AG08395 (cell line): Measurements from ENCODE around the gene CFAP119.
A peak's percentile ranks its signal among the peaks of the same experiment; 100 is the strongest.
"Not testable (repeated sequence)": the region's sequence is repeated elsewhere in the genome, so short reads cannot be mapped to it uniquely, and the experiment has no call there.

Experiments
- DNase-seq: peaks from one replicate; pipeline ENCODE4 v3.0.0; 2012; ENCODE audit warnings: mixed read lengths, low spot score

The CFAP119 gene

GRCh38 chr16:30761928-30762902 lies at the start of gene CFAP119, which contains the start of gene RNF40:
Gene CFAP119, minus strand, starts transcription at chr16:30762062. Its CDS starts 314 bp downstream, at chr16:30761748.
Gene RNF40, plus strand, starts transcription at chr16:30762322. Its CDS starts 224 bp downstream, at chr16:30762546.
- DNase-seq = peak; percentile 100

- not testable (repeated sequence) for DNase-seq
Observed at GRCh38 chr16:30809675-30810074, 47.8 kb upstream of the CFAP119 start.

GRCh38 chr16:30808890-30809426 lies 47.1 kb upstream of the CFAP119 start:
- not testable (repeated sequence) for DNase-seq

- no peak for DNase-seq
Observed at GRCh38 chr16:30808146-30808545, 46.3 kb upstream of the CFAP119 start.

GRCh38 chr16:30805370-30806169 lies 43.7 kb upstream of the CFAP119 start:
- DNase-seq = peak; percentile 94

DNA sequence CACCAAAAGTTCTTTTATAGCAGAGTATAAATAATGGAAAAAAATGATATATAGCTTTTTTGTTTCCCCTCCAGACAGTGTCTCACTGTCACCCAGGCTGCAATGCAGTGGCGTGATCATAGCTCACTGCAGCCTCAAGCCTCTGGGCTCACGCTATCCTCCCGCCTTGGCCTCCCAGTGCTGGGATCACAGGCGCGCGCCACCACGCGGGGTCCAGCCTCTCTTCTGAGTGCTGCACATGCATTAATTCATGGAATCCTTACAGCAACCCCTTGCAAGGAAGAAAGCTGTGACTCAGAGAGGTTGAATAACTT lies 43.2 kb upstream of the CFAP119 start:
- DNase-seq = no peak

- no peak for DNase-seq
Observed at GRCh38 chr16:30802936-30803335, 41.1 kb upstream of the CFAP119 start.

DNA sequence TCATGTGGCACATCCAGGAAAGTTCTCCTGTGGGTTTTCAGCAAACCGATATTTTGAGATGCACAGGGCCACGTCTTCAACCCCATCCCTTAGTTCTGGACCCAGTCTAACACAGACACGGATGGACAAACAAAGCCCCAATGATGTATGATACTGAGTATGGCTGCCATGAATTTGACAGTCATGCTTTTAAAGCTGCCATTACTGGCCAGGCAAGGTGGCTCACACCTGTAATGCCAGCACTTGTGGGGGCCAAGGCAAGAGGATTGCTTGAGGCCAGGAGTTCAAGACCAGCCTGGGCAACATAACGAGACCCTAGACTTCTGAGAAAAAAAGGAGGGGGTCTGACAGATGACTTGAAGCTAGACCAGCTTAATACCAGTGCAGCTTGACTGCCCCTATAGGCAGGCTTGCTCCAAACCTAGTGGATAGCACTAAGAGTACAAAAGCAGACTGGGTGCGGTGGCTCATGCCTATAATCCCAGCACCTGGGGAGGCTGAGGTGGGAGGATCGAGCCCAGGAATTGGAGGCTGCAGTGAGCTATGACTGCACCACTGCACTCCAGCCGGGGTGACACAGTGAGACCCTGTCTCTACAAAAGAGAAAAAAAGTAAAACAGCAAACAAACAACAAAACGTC lies 35.9 kb upstream of the CFAP119 start:
- DNase-seq = no peak

GRCh38 chr16:30794634-30795033 lies 32.8 kb upstream of the CFAP119 start:
- DNase-seq = no peak

- DNase-seq = no peak
Observed at GRCh38 chr16:30793508-30794069, 31.7 kb upstream of the CFAP119 start.

DNA sequence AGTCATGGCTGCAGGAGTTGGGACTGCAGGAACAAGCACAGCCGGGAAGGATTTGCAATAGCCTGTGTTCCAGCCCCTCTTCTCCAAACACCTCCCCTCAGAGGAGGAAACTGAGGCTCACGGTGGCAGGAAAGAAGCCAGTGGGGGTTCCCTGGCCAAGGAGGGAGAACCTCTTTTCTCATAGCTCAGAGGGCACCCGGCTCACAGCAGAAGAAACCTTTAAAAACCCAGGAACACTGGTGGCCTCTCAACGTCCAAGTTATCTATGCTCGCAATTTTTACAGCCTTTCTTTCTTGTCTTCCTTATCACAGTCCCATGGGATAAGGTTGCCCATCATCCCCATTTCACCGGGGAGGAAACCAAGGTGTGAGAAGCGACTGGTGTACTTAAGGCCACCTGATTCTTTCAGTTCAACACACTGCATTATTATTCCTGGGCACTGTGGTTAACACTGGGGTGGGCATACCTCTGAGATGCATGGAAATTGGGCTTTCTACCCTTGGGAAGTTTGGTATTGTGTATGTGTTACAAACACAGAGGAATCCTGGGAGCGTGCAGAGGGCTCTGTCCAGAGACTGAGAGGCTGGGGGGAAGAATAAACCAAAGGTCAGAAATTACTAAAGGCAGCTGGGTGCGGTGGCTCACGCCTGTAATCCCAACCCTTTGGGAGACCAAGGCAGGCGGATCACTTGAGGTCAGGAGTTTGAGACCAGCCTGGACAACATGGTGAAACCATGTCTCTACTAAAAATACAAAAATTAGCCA lies 25.9 kb upstream of the CFAP119 start:
- no peak for DNase-seq

GRCh38 chr16:30786936-30787612 lies 25.2 kb upstream of the CFAP119 start, which contains the start of gene ZNF629:
Gene ZNF629, minus strand, starts transcription at chr16:30787205. Its CDS starts 2,723 bp downstream, at chr16:30784482.
- peak; percentile 91 for DNase-seq

GRCh38 chr16:30786115-30786935 lies 24.5 kb upstream of the CFAP119 start:
- DNase-seq = peak; percentile 86

- DNase-seq = no peak
Observed at GRCh38 chr16:30785126-30786106, 23.6 kb upstream of the CFAP119 start.

- DNase-seq = no peak
Observed at GRCh38 chr16:30784215-30784614, 22.4 kb upstream of the CFAP119 start.

- no peak for DNase-seq
Observed at GRCh38 chr16:30783280-30784109, 21.6 kb upstream of the CFAP119 start.
